Caco-2 (cell line): ENCODE data around the gene AP2A2. TPM values are rescaled to one million over a fixed set of nuclear protein-coding genes. Genes with fewer than 3 reads are reported as not detected.

Experiments
- BruUV-seq: library from RNA; stranded (reverse); fragments of 400-500 nt; replicated peaks from 2 replicates; lab custom pipeline; 2021; lab: Mats Ljungman, UMichigan
- CTCF ChIA-PET: fragments of 300-600 bp; sonication (Branson Sonifier 250); formaldehyde crosslinking; loops from one replicate; lab custom pipeline; 2022; ENCODE audit warnings: antibody characterized with exemption; lab: Charles Lee
- POLR2A ChIA-PET: fragments of 300-600 bp; sonication (Branson Sonifier 250); formaldehyde crosslinking; loops from one replicate; lab custom pipeline; 2022; ENCODE audit warnings: antibody characterized with exemption; lab: Charles Lee
- DNase-seq, 2 experiments: peaks; one replicate each; pipeline versions ENCODE4 v3.0.0 to v3.0.0-alpha.2; 2020 to 2022
- H3K27me3 ChIP-seq: replicated peaks from 2 replicates; pipeline ENCODE4 v1.6.0; 2011; ENCODE audit warnings: low read length; ENCODE audit not compliant: control insufficient read depth, insufficient read depth
- H3K36me3 ChIP-seq: 2 replicates; pipeline ENCODE4 v1.5.1; 2011; ENCODE audit warnings: low read length; ENCODE audit not compliant: control insufficient read depth, insufficient read depth
- H3K4me1 ChIP-seq: fragments of 250-450 bp; sonication (Bioruptor Pico); 2 replicates; pipeline ENCODE4 v1.5.1; 2020; ENCODE audit warnings: mild to moderate bottlenecking
- H3K4me3 ChIP-seq: 2 replicates; pipeline ENCODE4 v1.5.1; 2011; ENCODE audit warnings: low read depth, mild to moderate bottlenecking, control low read depth, low read length
- H3K9me3 ChIP-seq: fragments of 250-450 bp; sonication (Bioruptor Pico); 2 replicates; pipeline ENCODE4 v1.5.1; 2020; ENCODE audit warnings: mild to moderate bottlenecking, moderate library complexity
- H3K27ac Mint-ChIP-seq: one replicate; pipeline ENCODE4 v1.8.0; 2022; ENCODE audit warnings: mixed read lengths; ENCODE audit not compliant: unreplicated experiment
- H3K27me3 Mint-ChIP-seq: one replicate; pipeline ENCODE4 v1.8.0; 2022; ENCODE audit warnings: mixed read lengths; ENCODE audit not compliant: insufficient read depth, unreplicated experiment
- H3K36me3 Mint-ChIP-seq: one replicate; pipeline ENCODE4 v1.8.0; 2022; ENCODE audit warnings: mild to moderate bottlenecking, mixed read lengths; ENCODE audit not compliant: insufficient read depth, unreplicated experiment
- H3K4me1 Mint-ChIP-seq: one replicate; pipeline ENCODE4 v1.8.0; 2022; ENCODE audit warnings: low read depth, mixed read lengths; ENCODE audit not compliant: unreplicated experiment
- H3K4me3 Mint-ChIP-seq: one replicate; pipeline ENCODE4 v1.8.0; 2022; ENCODE audit warnings: mild to moderate bottlenecking, moderate library complexity, mixed read lengths; ENCODE audit not compliant: unreplicated experiment
- H3K9me3 Mint-ChIP-seq: one replicate; pipeline ENCODE4 v1.8.0; 2022; ENCODE audit warnings: mixed read lengths; ENCODE audit not compliant: unreplicated experiment
- intact Hi-C: fragments of 100-400 bp; cut with micrococcal nuclease; formaldehyde crosslinking; loops from one replicate; pipeline ENCODE4 v1.10.0; 2022; ENCODE audit not compliant: unreplicated experiment
- total RNA-seq: library from RNA; stranded (reverse); gene quantifications from 2 replicates; pipeline ENCODE4 v1.2.3, GENCODE V29; 2022
- TF ChIP-seq, protein P1 (sequence below), 2 experiments: fragments of 200-600 bp in 1 of 2; IDR thresholded peaks; 1 replicate in 1 of 2; 2 replicates in 1 of 2; pipeline versions ENCODE4 v1.5.1 to v1.8.0; 2011 to 2022; ENCODE audit warnings: antibody characterized with exemption in 1 of 2, control low read depth in 1 of 2, inconsistent platforms in 1 of 2, low read depth in 1 of 2, low read length in 1 of 2, mild to moderate bottlenecking in 1 of 2, moderate library complexity in 1 of 2; ENCODE audit not compliant: insufficient read depth in 1 of 2, severe bottlenecking in 1 of 2, unreplicated experiment in 1 of 2

The AP2A2 gene
- total RNA-seq, 1 experiment from 2014 or later, result 130 TPM

DNA sequence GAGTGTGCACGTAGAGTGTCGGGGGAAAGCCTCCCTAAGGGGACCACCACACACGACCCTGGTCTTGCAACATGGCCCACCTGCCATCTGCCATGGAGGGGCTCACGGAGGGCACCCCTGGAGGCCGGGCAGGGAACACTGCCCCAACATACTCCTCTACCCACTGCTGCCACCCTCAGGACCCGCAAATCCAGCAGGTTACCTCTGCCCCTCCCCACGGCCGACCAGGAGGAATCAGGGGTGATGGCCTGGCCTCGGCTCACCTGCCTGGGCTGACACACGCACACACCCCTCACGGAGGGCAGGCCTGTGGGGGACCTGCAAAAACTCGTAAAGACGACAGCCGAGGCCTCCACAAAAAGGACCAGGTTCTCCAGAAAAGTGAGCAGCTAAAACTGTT, 45.2 kb upstream of the AP2A2 start:
- H3K9me3 Mint-ChIP-seq, result no peaks in the 10 kb centered on the region
- peaks cover 3% of the 10 kb centered on the region for H3K36me3 ChIP-seq
- H3K36me3 Mint-ChIP-seq, result peaks cover 45% of the 10 kb centered on the region
- H3K4me1 ChIP-seq, result no peaks in the 10 kb centered on the region
- CTCF ChIA-PET, result no interaction called here
- H3K4me3 ChIP-seq, result no peak overlapping the region
- DNase-seq, result no peak
- no peaks in the 10 kb centered on the region for H3K9me3 ChIP-seq
- POLR2A ChIA-PET, result no interaction called here
- no TSS peak for BruUV-seq
- no peak overlapping the region for H3K27ac Mint-ChIP-seq
- TF ChIP-seq, protein P1, sequence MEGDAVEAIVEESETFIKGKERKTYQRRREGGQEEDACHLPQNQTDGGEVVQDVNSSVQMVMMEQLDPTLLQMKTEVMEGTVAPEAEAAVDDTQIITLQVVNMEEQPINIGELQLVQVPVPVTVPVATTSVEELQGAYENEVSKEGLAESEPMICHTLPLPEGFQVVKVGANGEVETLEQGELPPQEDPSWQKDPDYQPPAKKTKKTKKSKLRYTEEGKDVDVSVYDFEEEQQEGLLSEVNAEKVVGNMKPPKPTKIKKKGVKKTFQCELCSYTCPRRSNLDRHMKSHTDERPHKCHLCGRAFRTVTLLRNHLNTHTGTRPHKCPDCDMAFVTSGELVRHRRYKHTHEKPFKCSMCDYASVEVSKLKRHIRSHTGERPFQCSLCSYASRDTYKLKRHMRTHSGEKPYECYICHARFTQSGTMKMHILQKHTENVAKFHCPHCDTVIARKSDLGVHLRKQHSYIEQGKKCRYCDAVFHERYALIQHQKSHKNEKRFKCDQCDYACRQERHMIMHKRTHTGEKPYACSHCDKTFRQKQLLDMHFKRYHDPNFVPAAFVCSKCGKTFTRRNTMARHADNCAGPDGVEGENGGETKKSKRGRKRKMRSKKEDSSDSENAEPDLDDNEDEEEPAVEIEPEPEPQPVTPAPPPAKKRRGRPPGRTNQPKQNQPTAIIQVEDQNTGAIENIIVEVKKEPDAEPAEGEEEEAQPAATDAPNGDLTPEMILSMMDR (IDR thresholded peaks at IDR 0.05; ENCODE audit: insufficient read depth in 1 of 2, low read depth in 1 of 2, low read length in 1 of 2, severe bottlenecking in 1 of 2, unreplicated experiment in 1 of 2), result no peak
- no peaks in the 10 kb centered on the region for H3K27me3 ChIP-seq
- H3K27me3 Mint-ChIP-seq, result no peaks in the 10 kb centered on the region
- no peak overlapping the region for H3K4me3 Mint-ChIP-seq
- intact Hi-C loops, result no loop called here
- no peaks in the 10 kb centered on the region for H3K4me1 Mint-ChIP-seq

DNA sequence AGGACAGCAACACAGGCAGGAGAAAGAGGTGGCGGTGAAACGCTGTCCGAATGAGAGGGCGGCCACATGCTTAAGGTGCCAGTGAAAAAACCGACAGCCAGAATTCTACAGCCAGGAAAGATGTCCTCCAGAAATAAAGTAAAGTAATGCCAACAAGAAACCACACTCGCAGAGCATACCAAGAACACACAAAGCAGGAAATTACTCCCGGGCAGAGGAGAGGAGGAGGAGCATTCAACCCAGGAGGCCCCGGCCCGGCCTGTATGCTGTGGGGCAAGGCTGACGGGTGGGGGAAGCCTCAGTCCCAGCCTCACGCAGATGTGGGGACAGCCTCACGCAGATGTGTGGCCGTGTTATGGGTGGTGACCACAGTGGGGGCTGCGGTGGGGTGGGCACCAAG, 43.1 kb upstream of the AP2A2 start:
- BruUV-seq, result no TSS peak
- H3K4me3 ChIP-seq, result no peak overlapping the region
- no peak for DNase-seq
- H3K9me3 ChIP-seq, result no peaks in the 10 kb centered on the region
- no peaks in the 10 kb centered on the region for H3K27me3 Mint-ChIP-seq
- H3K36me3 Mint-ChIP-seq, result peaks cover 51% of the 10 kb centered on the region
- intact Hi-C loops, result no loop called here
- TF ChIP-seq, protein P1 (IDR thresholded peaks at IDR 0.05; ENCODE audit: insufficient read depth in 1 of 2, low read depth in 1 of 2, low read length in 1 of 2, severe bottlenecking in 1 of 2, unreplicated experiment in 1 of 2), result no peak
- H3K4me3 Mint-ChIP-seq, result no peak overlapping the region
- ChIA-PET POLR2A (interaction anchor here (0.7 kb wide), 1 partner anchor 165 kb away, joined by 3 read pairs; no protein-coding TSS in a partner anchor), CTCF (no interaction called here)
- H3K4me1 ChIP-seq, result no peaks in the 10 kb centered on the region
- H3K27me3 ChIP-seq, result no peaks in the 10 kb centered on the region
- no peaks in the 10 kb centered on the region for H3K9me3 Mint-ChIP-seq
- peaks cover 3% of the 10 kb centered on the region for H3K36me3 ChIP-seq
- H3K27ac Mint-ChIP-seq, result no peak overlapping the region
- no peaks in the 10 kb centered on the region for H3K4me1 Mint-ChIP-seq

DNA sequence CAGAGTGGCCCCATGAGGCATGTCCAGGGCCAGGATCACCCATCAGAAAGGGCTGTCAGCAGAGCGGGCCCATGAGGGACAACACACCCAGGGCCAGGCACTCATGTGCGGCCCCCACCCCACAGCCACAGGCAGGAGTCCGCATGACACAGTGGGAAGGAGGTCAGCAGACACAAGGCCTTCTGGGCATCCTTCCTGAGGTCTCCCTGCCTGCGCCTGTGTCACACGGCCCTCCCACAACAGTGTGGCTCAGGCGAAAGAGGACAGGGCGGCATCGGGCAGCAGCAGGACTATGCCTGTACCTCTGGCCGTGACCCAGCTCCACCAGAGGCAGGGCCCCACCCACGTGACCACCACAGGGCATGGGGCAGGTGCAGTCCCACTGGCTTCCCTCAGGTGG, 42.1 kb upstream of the AP2A2 start:
- ChIA-PET CTCF (no interaction called here), POLR2A (no interaction called here)
- no peaks in the 10 kb centered on the region for H3K9me3 Mint-ChIP-seq
- H3K4me1 ChIP-seq, result no peaks in the 10 kb centered on the region
- no peak for DNase-seq
- no peaks in the 10 kb centered on the region for H3K4me1 Mint-ChIP-seq
- H3K36me3 ChIP-seq, result peaks cover 3% of the 10 kb centered on the region
- H3K27me3 ChIP-seq, result no peaks in the 10 kb centered on the region
- BruUV-seq, result no TSS peak
- intact Hi-C loops, result no loop called here
- H3K4me3 Mint-ChIP-seq, result no peak overlapping the region
- no peaks in the 10 kb centered on the region for H3K9me3 ChIP-seq
- no peak overlapping the region for H3K4me3 ChIP-seq
- TF ChIP-seq, protein P1 (IDR thresholded peaks at IDR 0.05; ENCODE audit: insufficient read depth in 1 of 2, low read depth in 1 of 2, low read length in 1 of 2, severe bottlenecking in 1 of 2, unreplicated experiment in 1 of 2), result no peak
- H3K36me3 Mint-ChIP-seq, result peaks cover 52% of the 10 kb centered on the region
- no peaks in the 10 kb centered on the region for H3K27me3 Mint-ChIP-seq
- H3K27ac Mint-ChIP-seq, result no peak overlapping the region
